ENCODE results near the gene ABCC8.

DNA sequence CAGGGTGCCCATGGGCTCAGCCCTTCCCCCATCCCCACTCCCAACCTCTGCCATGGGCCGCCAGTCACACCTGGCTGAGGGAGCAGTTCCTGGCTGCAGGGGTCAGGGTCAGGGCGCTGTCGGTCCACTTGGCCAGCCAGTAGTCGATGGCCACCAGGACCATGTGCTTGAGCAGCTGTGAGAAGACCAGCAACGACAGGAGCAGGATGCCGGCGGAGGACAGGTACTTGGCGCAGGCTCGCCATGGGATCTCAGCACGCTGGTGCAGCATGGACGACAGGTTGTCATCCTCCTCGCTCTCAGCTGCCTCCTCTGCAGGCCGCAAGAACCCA lies 69.9 kb downstream of the ABCC8 start:
- no peak for TF ChIP-seq EZH2 (IDR thresholded peaks at IDR 0.05; ENCODE audit: insufficient read depth, poor library complexity, severe bottlenecking)
- TF ChIP-seq EZH2phosphoT487 (IDR thresholded peaks at IDR 0.05; ENCODE audit: insufficient read depth, low read depth), result no peak

All from GM23248 (cell line).